K562 (cell line): ENCODE data around the gene RNF224. TPM values are rescaled to one million over a fixed set of nuclear protein-coding genes. Genes with fewer than 3 reads are reported as not detected.

Source experiments
- ATF3 ChIP-seq, 2 experiments: fragments of 450-650 bp in 1 of 2; sonication (generic) in 1 of 2; formaldehyde crosslinking in 1 of 2; IDR thresholded peaks in 1 of 2; conservative IDR thresholded peaks in 1 of 2; 2 replicates each; pipeline versions ENCODE4 v1.6.1 to v1.8.1; 2016 to 2023; ENCODE audit warnings: mild to moderate bottlenecking in 2 of 2, moderate library complexity in 2 of 2, inconsistent platforms in 1 of 2, missing genetic modification reagents in 1 of 2
- BMI1 ChIP-seq: fragments of 150-350 bp; IDR thresholded peaks from 2 replicates; pipeline ENCODE4 v1.6.1; 2014; ENCODE audit warnings: low read length
- CHD1 ChIP-seq: fragments of 200-600 bp; sonication (generic); IDR thresholded peaks from one replicate; pipeline ENCODE4 v1.6.1; 2012; ENCODE audit warnings: mild to moderate bottlenecking, moderate library complexity, low read length, inconsistent platforms
- CREBBP ChIP-seq: IDR thresholded peaks from one replicate; pipeline ENCODE4 v1.6.1; 2012; ENCODE audit warnings: low read depth, mild to moderate bottlenecking, control low read depth, inconsistent platforms, low read length
- DEAF1 ChIP-seq: fragments of 450-650 bp; formaldehyde crosslinking; IDR thresholded peaks from 2 replicates; pipeline ENCODE4 v1.4.0; 2020; ENCODE audit warnings: mild to moderate bottlenecking, moderate library complexity
- E4F1 ChIP-seq: fragments of 250-450 bp; sonication (Bioruptor Pico); IDR thresholded peaks from 2 replicates; pipeline ENCODE4 v1.5.0; 2021; ENCODE audit warnings: mild to moderate bottlenecking, borderline replicate concordance
- EGR1 ChIP-seq: fragments of 450-650 bp; conservative IDR thresholded peaks from 2 replicates; pipeline ENCODE4 v1.6.1; 2017; ENCODE audit warnings: mild to moderate bottlenecking
- FOS ChIP-seq: IDR thresholded peaks from 3 replicates; pipeline ENCODE4 v1.6.1; 2011; ENCODE audit not compliant: insufficient read length; ENCODE audit errors: extremely low read depth
- MCM3 ChIP-seq: fragments of 450-650 bp; IDR thresholded peaks from 2 replicates; pipeline ENCODE4 v1.6.1; 2016
- RBM34 ChIP-seq: fragments of 200-400 bp; formaldehyde crosslinking; IDR thresholded peaks from 2 replicates; pipeline ENCODE4 v1.6.1; 2018; ENCODE audit warnings: low read length, borderline replicate concordance; ENCODE audit not compliant: insufficient read depth
- SMC3 ChIP-seq: conservative IDR thresholded peaks from 2 replicates; pipeline ENCODE4 v1.6.1; 2011; ENCODE audit warnings: low read depth, low read length, improper control_type of control experiment; ENCODE audit not compliant: insufficient read depth
- XRCC3 ChIP-seq: fragments of 450-650 bp; IDR thresholded peaks from 2 replicates; pipeline ENCODE4 v1.6.1; 2017; ENCODE audit warnings: mild to moderate bottlenecking, moderate library complexity
- ZNF584 ChIP-seq: fragments of 200-800 bp; sonication (Bioruptor generic); IDR thresholded peaks from 2 replicates; pipeline ENCODE4 v1.6.1; 2016; ENCODE audit warnings: low read depth, mild to moderate bottlenecking, missing genetic modification characterization, missing compliant biosample characterization
- ZNF699 ChIP-seq: fragments of 250-450 bp; sonication (Bioruptor Pico); IDR thresholded peaks from 2 replicates; pipeline ENCODE4 v1.8.0; 2021; ENCODE audit warnings: mild to moderate bottlenecking, moderate library complexity; ENCODE audit not compliant: insufficient replicate concordance
- polyA plus RNA-seq, 8 experiments: library from polyadenylated mRNA; depleted of rRNA in 4 of 8; stranded (reverse) in 5 of 8; unstranded in 3 of 8; fragments of >200 nt; fragmentation: Nextera tagmentation in 2 of 8; fragmentation: Illumina TruSeq in 1 of 8; extraction: Ambion mirVana in 2 of 8; extraction: Trizol in 1 of 8; gene quantifications; 2 replicates each; pipeline versions ENCODE4 v1.2.1 to v1.2.3, GENCODE V29; 2011 to 2014; ENCODE audit warnings: inconsistent platforms in 1 of 8, missing spikeins in 1 of 8
- total RNA-seq, 7 experiments: library from RNA; depleted of rRNA in 6 of 7; stranded (reverse); fragments of >200 nt in 6 of 7; fragmentation: Illumina TruSeq in 2 of 7; extraction: Trizol in 2 of 7; gene quantifications; 2 replicates each; pipeline versions ENCODE4 v1.2.1 to v1.2.3, GENCODE V29; 2011 to 2021; ENCODE audit warnings: low replicate concordance in 1 of 7

Gene RNF224
- total and polyA plus RNA-seq, 9 of the 15 experiments (the other 6 are each of a cell fraction or from before 2014, with no cell fraction given) = not detected

- TF ChIP-seq ZNF584 (CRISPR knock-in tag) (no peak), CREBBP (no peak), CHD1 (no peak), E4F1 (no peak), DEAF1 (CRISPR knock-in tag) (peak; percentile 41; the same call in 1 of the 2 replicates), SMC3 (peak; percentile 60), BMI1 (no peak), ZNF699 (CRISPR knock-in tag) (no peak), EGR1 (peak; percentile 30; the same call in 1 of the 2 replicates), FOS (no peak), XRCC3 (no peak), RBM34 (no peak), MCM3 (no peak), ATF3 (IDR thresholded peaks at IDR 0.05) (peak; percentile 58; the same call in 1 of the 2 replicates), ATF3 (CRISPR knock-in tag; conservative IDR thresholded peaks at IDR 0.05) (no peak; the same call in 1 of the 2 replicates)
Observed at GRCh38 chr9:137188490-137189296, 38.6 kb upstream of the RNF224 start, which contains the start of the genes ANAPC2 and SSNA1 (continued).
